NB4 (cell line): ENCODE data around the gene SLC43A2.

Experiments
- CTCF ChIP-seq: IDR thresholded peaks from one replicate; pipeline ENCODE4 v1.5.1; 2012; ENCODE audit warnings: low read depth, low read length
- POLR2A ChIP-seq: IDR thresholded peaks from 2 replicates; pipeline ENCODE4 v1.6.1; 2011; ENCODE audit warnings: mild to moderate bottlenecking; ENCODE audit not compliant: insufficient read length; ENCODE audit errors: extremely low read depth

GRCh38 chr17:1627182-1627981 is 1.3 kb downstream of the SLC43A2 start:
- TF ChIP-seq CTCF (no peak), POLR2A (no peak)
